IPS DF 4.7 (cell line): ENCODE data around the gene ZNF438.
"Not testable (repeated sequence)": the region's sequence is repeated elsewhere in the genome, so short reads cannot be mapped to it uniquely, and the experiment has no call there.

Source experiments
- DNase-seq: peaks from one replicate; pipeline ENCODE4 v3.0.0-alpha.2; 2013; ENCODE audit warnings: low spot score; ENCODE audit errors: extremely low read depth

The ZNF438 gene

GRCh38 chr10:31031558-31032257 is at the start of gene ZNF438:
TSS of gene ZNF438 (minus strand) at chr10:31031865. CDS start at chr10:30877034, 154,831 bp downstream.
- DNase-seq, result no peak

- no peak for DNase-seq
These were observed 44.9 kb upstream of the ZNF438 start for GRCh38 chr10:31076610-31076988.

- DNase-seq, result no peak
These were observed 44.4 kb upstream of the ZNF438 start for GRCh38 chr10:31075881-31076609.

GRCh38 chr10:31075434-31075833 is 43.8 kb upstream of the ZNF438 start:
- DNase-seq, result no peak

- DNase-seq, result no peak
These were observed 43.0 kb upstream of the ZNF438 start for GRCh38 chr10:31074722-31075086.

- no peak for DNase-seq
These were observed 42.5 kb upstream of the ZNF438 start for GRCh38 chr10:31073996-31074721.

GRCh38 chr10:31073211-31073610 is 41.5 kb upstream of the ZNF438 start:
- DNase-seq, result no peak

GRCh38 chr10:31072451-31072850 is 40.8 kb upstream of the ZNF438 start:
- DNase-seq, result no peak

GRCh38 chr10:31071232-31072005 is 39.8 kb upstream of the ZNF438 start:
- no peak for DNase-seq

- DNase-seq, result no peak
These were observed 39.0 kb upstream of the ZNF438 start for GRCh38 chr10:31070691-31071090.

- DNase-seq, result no peak
These were observed 38.4 kb upstream of the ZNF438 start for GRCh38 chr10:31070025-31070424.

GRCh38 chr10:31069411-31069810 is 37.7 kb upstream of the ZNF438 start:
- no peak for DNase-seq

- DNase-seq, result no peak
These were observed 32.7 kb upstream of the ZNF438 start for GRCh38 chr10:31064348-31064747.

- no peak for DNase-seq
These were observed 32.2 kb upstream of the ZNF438 start for GRCh38 chr10:31063841-31064240.

GRCh38 chr10:31062856-31063255 is 31.2 kb upstream of the ZNF438 start:
- DNase-seq, result no peak

GRCh38 chr10:31061941-31062340 is 30.3 kb upstream of the ZNF438 start:
- DNase-seq, result no peak

GRCh38 chr10:31058795-31059703 is 27.4 kb upstream of the ZNF438 start:
- DNase-seq, result no peak

- DNase-seq, result not testable (repeated sequence)
These were observed 25.0 kb upstream of the ZNF438 start for GRCh38 chr10:31056678-31057077.

- DNase-seq, result no peak
These were observed 24.0 kb upstream of the ZNF438 start for GRCh38 chr10:31055573-31056251.

GRCh38 chr10:31051703-31052102 is 20.0 kb upstream of the ZNF438 start:
- DNase-seq, result no peak
